ENCODE measurements around the gene DHRSX.
"Not testable (repeated sequence)": the region's sequence is repeated elsewhere in the genome, so short reads cannot be mapped to it uniquely, and the experiment has no call there.

DHRSX gene

DNA sequence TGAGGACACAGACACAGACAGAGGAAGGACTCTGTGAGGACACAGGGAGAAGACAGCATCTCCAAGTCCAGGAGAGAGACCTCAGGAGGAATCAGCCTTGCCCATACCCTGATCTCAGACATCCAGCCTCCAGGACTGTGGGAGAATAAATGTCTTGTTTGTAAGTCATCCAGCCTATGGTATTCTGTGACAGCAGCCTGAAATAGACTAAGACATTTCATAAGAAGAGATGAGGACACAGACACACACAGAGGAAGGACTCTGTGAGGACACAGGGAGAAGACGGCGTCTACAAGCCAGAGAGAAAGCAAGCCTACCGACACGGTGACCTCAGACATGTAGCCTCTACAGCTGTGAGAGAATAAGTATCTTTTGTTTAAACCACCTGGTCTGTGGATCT, 112.1 kb downstream of the DHRSX start:
- no peak for DNase-seq

DNA sequence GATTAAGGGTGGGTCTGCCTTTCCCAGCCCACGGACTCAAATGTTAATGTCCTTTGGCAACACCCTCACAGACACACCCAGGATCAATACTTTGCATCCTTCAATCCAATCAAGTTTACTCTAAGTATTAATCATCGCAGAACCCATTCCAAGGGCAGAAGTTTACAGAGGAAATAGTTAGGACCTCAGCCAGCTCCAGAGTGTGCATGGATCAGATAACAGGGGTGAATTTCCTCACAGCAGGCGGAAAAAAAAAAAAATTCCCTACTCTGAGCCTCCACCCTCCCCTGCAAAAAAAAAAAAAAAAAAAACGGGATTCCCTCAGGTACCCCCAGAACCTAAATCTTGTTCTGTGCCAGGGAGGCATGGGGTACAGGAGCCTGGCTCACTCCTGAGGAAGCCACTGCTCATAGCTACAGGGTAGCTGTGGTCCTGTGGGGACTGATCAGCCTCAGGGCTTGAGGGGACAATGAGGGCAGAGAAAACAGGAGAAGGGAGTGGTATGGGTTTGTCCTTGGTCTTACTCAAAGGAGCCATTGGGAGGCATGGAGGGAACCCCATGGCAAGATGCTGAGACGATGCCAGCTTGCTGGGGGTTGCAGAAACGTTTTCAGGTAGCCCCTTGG, 113.0 kb downstream of the DHRSX start:
- DNase-seq: no peak

DNA sequence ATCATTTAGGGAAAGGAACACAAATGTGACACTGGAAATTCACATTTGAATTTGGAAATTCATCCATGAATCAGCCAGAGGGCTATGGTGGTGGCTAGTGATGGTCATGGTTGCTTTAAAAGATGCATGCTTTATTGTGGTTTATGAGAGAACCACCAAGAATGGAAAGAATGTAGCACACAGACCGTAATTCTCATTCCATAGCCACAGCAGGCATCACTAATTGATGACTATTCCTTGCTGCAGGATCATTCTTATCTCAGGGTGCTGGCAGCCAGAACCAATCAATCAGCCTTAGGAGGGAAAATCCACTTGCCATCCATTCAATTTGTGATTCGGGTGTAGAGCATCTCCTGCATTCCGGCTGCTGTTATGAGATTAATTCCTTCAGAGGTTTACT, 115.6 kb downstream of the DHRSX start:
- DNase-seq: no peak

DNA sequence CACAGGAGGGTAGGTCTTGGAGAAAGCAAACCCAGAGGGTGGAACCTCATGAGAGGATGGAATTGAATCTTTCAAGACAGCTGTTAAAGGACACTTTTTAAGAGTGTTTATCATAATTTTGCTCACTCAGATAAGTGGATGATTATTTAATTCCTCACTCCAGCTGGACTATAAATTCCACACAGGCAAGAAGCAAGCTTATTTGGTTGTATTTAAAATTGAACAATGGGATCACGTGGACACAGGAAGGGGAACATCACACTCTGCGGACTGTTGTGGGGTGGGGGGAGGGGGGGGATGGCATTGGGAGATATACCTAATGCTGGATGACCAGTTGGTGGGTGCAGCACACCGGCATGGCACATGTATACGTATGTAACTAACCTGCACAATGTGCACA, 116.3 kb downstream of the DHRSX start:
- no peak for DNase-seq

DNA sequence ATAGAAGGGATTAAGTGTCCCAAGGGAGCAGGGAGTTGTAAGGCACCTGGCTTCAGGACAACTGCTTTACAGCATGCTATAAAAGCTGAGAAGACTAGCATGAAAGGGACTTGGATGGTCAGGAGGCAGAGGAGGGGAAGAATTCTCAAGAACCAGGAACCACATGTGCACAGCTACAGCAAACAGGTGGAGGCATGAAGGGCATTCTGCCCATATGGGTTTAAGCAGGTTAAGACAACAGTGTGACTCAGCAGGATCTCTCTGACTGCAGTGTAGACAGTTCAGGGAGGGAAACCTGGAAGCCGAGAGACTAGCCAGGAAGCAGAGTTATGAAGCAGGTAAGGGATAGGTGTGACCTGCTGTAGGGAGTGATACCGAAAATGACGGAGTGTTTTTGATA, 117.0 kb downstream of the DHRSX start:
- no peak for DNase-seq

DNA sequence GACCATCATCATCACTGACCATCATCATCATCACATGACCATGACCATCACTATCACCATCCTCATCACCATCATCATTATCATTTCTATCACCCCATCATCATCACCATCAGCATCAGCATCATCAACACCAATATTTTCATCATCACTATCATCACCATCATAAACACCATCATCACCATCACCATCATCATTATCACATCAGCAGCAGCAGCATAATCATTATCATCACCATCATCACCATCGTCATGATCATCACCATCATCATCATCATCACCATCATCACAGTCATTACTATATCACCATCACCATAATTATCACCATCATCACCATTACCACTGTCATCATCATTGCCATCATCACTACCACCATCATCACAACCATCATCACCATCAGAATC, 117.6 kb downstream of the DHRSX start:
- no peak for DNase-seq

DNA sequence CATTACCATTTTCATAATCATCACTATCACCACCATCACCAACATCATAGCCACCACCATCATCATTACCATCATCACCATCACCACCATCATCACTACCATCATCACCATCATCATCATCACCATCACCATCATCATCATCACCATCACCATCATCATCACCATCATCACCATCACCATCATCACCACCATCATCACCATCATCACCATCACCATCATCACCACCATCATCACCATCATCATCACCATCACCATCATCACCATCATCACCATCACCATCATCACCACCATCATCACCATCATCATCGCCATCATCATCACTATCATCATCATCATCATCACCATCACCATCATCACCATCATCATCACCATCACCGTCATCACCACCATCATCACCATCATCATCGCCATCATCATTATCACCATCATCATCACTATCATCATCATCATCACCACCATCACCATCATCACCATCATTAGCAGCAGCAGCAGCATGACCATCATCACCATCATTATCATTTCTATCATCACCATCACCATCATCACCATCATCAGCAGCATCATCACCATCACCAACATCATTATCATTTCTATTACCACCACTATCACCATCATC, 118.2 kb downstream of the DHRSX start:
- DNase-seq: not testable (repeated sequence)

DNA sequence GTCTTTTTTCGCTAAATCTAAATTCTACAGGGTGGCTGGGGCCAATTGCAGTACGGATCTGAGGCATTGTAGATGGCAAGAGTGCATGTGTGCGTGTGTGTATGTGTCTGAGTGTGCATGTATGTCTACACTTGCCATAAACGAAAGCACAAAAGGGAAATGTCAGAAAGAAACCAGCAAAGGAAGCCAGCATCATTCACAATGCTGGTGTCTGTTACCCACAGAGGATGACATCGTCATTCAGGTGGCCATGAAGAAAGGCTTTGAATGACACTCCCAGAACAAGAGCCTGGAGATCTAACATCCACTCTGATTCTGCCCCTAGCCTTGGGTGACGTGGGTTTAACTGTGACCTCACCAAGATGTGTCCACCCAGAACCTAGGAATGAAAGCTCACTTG, 124.6 kb downstream of the DHRSX start:
- no peak for DNase-seq

DNA sequence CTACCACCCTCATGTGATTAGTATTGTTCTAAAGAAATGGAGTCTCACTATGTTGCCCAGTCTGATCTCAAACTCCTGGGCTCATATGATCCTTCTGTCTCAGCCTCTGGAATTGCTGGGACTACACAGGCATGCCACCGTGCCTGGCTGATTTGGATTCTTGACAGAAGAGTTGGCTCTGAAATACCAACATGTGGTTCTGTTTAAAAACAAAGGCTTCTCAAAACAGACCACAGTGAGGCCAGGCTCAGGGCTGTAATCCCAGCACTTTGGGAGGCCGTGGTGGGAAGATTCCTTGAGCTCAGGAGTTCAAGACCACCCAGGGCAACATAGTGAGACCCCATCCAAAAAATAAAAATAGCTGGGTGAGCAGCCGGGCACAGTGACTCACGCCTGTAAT, 126.7 kb downstream of the DHRSX start:
- no peak for DNase-seq

DNA sequence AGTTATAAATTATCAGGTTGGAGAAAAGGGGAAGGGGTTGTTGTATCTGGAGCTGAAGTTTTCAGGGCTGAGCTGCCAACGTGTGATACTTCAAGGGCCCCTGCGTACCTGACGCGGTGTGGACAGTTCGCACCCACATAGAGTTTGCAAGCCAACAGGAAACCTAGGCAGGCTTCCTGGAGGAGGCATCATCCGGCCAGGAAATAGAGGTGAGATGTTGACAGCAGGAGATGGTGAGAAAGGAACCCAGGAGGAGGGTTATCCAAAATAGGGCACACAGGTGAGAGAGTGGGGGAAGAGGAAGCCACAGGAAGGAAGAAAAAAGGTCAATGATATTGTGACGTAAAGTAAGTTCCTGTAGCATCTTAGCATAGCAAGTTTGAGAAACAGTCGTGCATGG, 127.2 kb downstream of the DHRSX start:
- no peak for DNase-seq

DNA sequence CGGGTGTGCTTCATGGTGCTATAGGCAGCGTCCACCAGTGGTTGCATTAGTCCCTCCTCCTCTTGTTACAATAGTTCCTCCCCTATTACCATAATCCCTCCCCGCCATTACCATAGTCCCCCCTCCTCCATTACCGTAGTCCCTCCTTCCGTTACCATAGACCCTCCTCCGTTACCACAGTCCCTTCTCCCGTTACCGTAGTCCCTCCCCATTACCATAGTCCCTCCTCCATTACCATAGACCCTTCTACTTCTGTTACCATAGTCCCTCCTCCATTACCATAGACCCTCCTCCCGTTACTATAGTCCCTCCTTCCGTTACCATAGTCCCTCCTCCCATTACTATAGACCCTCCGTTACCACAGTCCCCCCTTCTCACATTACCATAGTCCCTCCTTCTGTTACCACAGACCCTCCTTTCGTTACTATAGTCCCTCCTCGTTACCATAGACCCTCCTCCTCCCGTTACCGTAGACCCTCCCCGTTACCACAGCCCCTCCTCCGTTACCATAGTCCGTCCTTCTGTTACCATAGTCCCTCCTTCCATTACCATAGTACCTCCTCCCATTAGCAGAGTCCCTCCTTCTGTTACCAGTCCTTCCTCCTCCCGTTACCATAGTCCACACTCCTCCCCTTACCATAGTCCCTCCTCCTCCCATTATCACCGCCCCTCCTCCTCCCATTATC, 129.6 kb downstream of the DHRSX start:
- no peak for DNase-seq

DNA sequence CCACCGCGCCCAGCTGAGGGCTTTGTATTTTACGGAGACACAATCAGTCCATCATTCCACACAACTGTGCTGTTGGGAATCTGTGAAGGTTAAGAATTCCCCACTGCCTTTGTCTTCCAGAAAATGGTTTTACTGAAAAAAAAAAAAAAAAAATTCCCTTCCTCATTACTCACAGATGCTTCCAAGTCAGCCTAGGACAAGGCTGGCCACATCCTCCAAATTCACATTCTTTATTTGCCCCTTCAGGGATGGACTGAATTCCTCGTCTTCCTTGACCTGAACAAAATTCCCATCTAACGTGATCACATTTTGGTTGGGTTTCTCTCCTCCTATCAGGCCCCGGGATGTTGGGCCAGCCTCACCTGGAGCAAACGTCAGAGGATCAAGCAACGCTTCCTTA, 130.3 kb downstream of the DHRSX start:
- no peak for DNase-seq

DNA sequence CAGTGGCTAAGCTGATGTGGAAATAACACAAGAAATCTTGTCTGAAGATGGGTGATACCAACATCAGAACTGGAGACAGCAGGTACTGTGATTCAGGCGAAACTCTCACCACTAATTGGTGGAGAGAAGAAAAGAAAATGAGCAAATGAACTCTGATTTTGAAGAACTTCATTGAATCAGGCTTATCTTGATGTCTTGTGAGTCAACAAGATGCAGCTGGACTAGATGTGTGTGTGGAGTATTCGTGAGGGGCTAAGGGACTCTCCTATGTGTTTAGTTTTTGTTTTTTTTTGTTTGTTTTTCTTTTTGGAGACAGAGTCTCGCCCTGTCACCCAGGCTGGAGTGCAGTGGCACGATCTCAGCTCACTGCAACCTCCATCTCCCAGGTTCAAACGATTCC, 131.6 kb downstream of the DHRSX start:
- no peak for DNase-seq

DNA sequence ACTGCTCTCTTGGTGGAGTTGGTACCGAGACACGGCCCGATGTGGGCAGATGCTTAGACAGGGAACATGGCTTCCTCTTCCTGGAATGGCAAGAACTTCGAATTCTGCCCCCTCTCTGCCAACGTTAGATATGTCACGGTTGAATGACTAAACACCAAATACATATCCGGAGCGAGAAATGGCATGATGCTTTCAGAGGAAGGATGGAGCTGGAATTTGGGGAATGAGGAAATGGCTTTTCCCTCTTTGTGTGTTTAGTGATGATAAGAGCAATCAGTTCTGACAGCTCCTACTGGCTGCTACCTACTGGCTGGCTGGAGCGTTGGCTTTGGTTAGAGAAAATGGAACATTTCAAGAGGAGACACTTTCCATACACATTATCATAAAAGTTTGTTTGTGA, 140.0 kb downstream of the DHRSX start:
- DNase-seq: no peak

DNA sequence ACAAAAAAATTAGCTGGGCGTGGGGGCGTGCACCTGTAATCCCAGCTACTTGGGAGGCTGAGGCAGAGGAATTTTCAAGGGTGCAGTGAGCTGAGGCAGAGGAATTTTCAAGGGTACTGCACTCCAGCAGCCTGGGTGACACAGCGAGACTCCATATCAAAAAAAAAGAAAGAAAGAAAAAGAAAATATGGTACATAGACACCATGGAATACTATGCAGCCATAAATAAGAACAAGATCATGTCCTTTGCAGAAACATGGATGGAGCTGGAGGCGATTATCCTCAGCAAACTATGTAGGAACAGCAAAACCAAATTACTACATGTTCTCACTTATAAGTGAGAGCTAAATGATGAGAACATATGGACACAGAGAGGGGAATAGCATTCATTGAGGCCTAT, 141.3 kb downstream of the DHRSX start:
- not testable (repeated sequence) for DNase-seq

DNA sequence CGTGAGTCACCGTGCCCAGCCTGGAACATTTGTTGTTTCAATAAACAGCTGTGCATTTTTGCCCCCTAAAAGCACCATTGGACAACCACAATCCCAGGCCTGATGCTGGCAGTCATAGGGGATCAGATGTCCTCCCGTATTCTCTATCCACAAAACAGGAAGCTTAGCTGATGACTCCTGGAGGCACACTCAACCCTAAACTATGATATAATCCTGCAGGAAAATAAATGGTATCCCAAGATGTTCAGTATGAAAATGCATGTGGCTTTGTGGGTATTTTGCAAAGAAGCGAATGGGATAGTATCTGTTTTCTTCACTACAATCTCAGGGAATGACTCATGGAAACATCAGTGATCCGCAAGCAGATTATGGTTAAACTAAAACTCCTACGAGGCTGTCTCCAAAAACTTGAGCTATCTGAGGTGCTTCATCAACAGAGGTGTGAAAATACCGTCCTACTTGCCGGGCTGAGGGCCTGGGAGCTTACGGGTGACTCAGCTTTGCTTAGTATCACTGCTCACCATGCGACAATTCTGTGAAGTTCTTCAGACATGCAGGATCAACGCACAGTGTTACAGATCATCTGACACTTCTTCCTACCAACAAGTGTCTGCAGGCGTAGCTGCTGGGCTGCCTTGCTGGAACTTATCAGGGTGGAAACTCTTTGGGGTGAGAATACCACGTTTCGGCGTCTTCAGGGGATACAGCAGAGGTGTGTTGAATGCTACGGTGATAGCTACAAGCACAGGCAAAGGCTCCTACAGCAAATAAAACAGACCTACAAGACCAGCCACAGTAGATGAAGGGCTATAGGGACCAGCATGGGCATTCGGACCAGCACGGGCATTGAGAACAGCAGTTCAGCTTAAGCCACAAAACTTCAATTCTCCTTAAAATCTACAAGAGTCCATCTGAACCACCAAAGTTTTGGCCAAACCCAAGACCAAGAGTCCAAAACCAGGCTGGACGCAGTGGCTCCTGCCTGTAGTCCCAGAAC, 148.5 kb downstream of the DHRSX start:
- peak; percentile 13 for DNase-seq

DNA sequence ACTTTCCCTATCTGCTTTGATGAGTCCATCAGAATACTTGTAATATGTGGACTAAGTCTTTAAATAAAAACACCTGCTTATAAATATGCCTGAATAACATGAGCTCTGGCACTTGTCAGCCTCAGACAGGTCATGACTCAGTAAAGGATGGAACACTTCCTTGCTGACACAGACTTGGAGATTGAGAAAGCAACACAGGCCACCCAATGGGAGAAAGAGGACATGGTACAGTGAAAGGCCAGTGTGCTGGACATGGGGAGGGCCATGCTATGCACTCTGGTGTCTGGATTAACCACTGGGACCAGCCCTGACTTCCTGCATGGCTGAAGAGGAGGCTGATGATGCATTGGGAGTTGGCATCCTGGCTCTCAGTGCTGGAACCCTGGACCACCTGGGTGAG, 149.5 kb downstream of the DHRSX start:
- no peak for DNase-seq

DNA sequence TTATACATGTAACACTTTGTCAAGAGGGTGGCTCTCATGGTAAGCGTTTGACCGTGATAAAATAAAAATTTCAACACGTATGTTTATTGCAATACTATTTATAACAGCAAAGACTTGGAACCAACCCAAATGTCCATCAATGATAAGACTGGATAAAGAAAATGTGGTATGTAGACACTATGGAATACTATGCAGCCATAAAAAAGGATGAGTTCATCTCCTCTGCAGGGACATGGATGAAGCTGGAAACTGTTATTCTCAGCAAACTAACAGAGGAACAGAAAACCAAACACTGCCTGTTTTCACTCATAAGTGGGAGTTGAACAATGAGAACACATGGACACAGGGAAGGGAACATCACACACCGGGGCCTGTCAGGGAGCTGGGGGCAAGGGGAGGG, 150.1 kb downstream of the DHRSX start:
- not testable (repeated sequence) for DNase-seq

DNA sequence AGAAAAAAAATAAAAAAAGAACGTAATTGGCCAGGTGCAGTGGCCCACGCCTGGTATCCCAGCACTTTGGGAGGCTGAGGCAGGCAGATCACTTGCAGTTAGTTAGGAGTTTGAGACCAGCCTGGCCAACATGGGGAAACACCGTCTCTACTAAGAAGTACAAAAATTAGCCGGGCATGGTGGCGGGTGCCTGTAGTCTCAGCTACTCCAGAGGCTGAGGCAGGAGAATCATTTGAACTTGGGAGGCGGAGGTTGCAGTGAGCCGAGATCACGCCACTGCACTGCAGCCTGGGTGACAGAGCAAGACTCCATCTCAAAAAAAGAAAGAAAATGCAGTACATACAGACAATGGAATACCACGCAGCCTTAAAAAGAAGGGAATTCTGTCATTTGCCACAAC, 150.7 kb downstream of the DHRSX start:
- DNase-seq: not testable (repeated sequence)

DNA sequence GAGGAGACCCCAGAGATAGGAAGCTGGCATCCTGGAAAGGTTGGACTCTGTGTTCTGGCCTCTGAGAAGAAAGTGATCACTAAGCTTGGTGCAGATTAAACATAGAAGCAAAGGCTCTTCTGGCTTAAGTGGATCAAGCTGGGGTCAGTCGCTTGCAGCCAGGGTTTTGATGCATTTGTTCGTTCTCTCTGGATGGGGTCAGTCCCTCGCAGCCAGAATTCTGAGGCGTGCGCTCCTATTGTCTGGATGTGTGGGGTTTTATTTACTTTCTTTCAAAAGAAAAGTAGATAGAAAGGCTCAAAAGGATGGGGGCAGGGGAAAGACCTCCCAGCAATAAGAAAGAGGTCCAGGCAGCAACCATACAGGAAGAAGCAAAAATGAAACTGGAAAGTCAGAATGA, 152.6 kb downstream of the DHRSX start:
- no peak for DNase-seq

DNA sequence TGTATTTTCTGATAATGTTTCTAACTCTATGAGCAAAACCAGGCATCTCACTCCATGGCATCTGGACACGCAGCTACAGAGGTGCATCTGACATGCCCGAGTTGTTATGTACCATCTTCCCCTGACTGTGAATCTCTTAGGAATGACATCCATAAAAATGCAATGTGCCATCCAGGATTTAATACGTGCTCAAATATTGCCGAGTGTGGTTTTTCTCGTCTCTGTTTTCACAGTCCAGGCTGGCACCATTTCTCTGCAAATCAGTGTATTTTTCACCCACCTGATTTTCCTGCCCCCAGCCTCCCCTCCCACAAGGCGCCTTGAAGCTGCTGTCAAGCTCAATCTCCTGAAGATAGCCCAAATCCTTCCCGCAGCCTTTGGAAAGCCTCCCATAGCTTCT, 154.6 kb downstream of the DHRSX start:
- DNase-seq: no peak

DNA sequence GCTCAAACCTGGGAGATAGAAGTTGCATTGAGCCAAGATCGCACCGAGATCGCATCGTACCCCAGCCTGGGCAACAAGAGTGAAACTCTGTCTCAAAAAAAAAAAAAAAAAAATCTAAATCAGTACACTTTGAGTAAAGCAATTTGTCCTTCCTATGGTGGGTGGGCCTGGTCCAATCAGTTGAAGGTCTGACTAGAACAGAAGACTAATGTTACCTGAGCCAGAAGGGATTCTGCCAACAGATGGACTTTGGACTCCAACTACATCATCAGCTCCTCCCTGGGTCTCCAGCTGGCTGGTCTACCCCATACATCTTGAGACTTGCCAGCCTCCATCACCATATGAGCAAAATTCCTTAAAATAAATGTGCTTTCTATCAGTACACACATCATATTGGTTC, 155.2 kb downstream of the DHRSX start:
- no peak for DNase-seq

DNA sequence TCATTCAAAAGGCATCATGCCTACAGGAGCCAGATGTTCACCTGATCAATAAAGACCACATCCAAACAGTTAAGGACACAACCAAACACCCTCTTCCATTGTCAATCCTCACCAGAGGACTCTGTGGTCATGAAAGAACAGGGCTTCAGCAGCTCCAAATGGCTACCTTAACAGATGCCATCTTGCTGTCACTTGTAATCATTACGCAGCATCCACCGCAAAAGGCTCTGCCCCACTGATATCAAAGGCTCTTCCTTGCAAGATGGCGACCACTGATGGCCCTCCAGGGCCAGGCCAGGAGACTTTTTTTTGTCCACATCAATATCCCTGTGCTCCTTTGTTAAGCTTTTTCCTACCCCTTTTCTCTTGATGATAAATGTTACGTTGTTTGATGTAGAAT, 157.4 kb downstream of the DHRSX start:
- no peak for DNase-seq

Measured in activated CD4-positive, alpha-beta T cell treated with anti-CD3 and anti-CD28 coated beads, Interleukin-2, amount 50 U/mL, for 16 hours (primary cell).